Type B pancreatic cell (in vitro differentiated cells): Measurements from ENCODE around the gene RAVER2. TPM values are rescaled to one million over a fixed set of nuclear protein-coding genes. Genes with fewer than 3 reads are reported as not detected.

Source experiments
- DNase-seq: peaks from one replicate; pipeline ENCODE4 v3.0.0; 2021; ENCODE audit warnings: mixed read lengths; ENCODE audit not compliant: unreplicated experiment; ENCODE audit errors: extremely low spot score
- H3K27ac Mint-ChIP-seq: 2 replicates; pipeline ENCODE4 v1.8.0; 2021; ENCODE audit warnings: mild to moderate bottlenecking, mixed read lengths
- H3K27me3 Mint-ChIP-seq: 2 replicates; pipeline ENCODE4 v1.8.0; 2021; ENCODE audit warnings: mixed read lengths
- H3K36me3 Mint-ChIP-seq: 2 replicates; pipeline ENCODE4 v1.8.0; 2021; ENCODE audit warnings: mixed read lengths
- H3K4me1 Mint-ChIP-seq: one replicate; pipeline ENCODE4 v1.8.0; 2021; ENCODE audit warnings: mixed read lengths; ENCODE audit not compliant: unreplicated experiment
- H3K4me3 Mint-ChIP-seq: 2 replicates; pipeline ENCODE4 v1.8.0; 2021; ENCODE audit warnings: mild to moderate bottlenecking, mixed read lengths
- H3K9me3 Mint-ChIP-seq: 2 replicates; pipeline ENCODE4 v1.8.0; 2021; ENCODE audit warnings: mixed read lengths
- CTCF ChIP-seq: fragments of 200-600 bp; sonication (generic); conservative IDR thresholded peaks from 2 replicates; pipeline ENCODE4 v1.5.0; 2021; ENCODE audit warnings: antibody characterized with exemption, mild to moderate bottlenecking
- total RNA-seq: library from RNA; stranded (reverse); gene quantifications from 2 replicates; pipeline ENCODE4 v1.2.1, GENCODE V29; 2021; ENCODE audit warnings: low replicate concordance

RAVER2 gene
- total RNA-seq, 1 donor from 2014 or later = 26.5 TPM

GRCh38 chr1:64750875-64751274, 6.0 kb downstream of the RAVER2 start:
- H3K27me3 Mint-ChIP-seq = no peaks in the 10 kb centered on the region
- no peak overlapping the region for H3K27ac Mint-ChIP-seq
- H3K4me3 Mint-ChIP-seq = no peak overlapping the region
- no peaks in the 10 kb centered on the region for H3K9me3 Mint-ChIP-seq
- TF ChIP-seq CTCF = no peak
- H3K36me3 Mint-ChIP-seq = peaks cover 4% of the 10 kb centered on the region
- peaks cover 35% of the 10 kb centered on the region for H3K4me1 Mint-ChIP-seq
- no peak for DNase-seq

GRCh38 chr1:64754173-64754572, 9.3 kb downstream of the RAVER2 start:
- H3K36me3 Mint-ChIP-seq = peaks cover 23% of the 10 kb centered on the region
- peaks cover 4% of the 10 kb centered on the region for H3K9me3 Mint-ChIP-seq
- no peak for DNase-seq
- no peak for TF ChIP-seq CTCF
- H3K27ac Mint-ChIP-seq = peak overlapping the region; percentile 10
- H3K4me3 Mint-ChIP-seq = no peak overlapping the region
- H3K4me1 Mint-ChIP-seq = peaks cover 22% of the 10 kb centered on the region
- H3K27me3 Mint-ChIP-seq = no peaks in the 10 kb centered on the region

GRCh38 chr1:64755361-64755760, 10.5 kb downstream of the RAVER2 start:
- peak overlapping the region; percentile 35 for H3K4me3 Mint-ChIP-seq
- H3K27ac Mint-ChIP-seq = peak overlapping the region; percentile 75
- no peak for TF ChIP-seq CTCF
- no peak for DNase-seq
- peaks cover 22% of the 10 kb centered on the region for H3K4me1 Mint-ChIP-seq
- H3K27me3 Mint-ChIP-seq = no peaks in the 10 kb centered on the region
- peaks cover 4% of the 10 kb centered on the region for H3K9me3 Mint-ChIP-seq
- H3K36me3 Mint-ChIP-seq = peaks cover 23% of the 10 kb centered on the region

- Mint-ChIP-seq H3K27me3 (no peaks in the 10 kb centered on the region), H3K36me3 (peaks cover 23% of the 10 kb centered on the region), H3K9me3 (peaks cover 4% of the 10 kb centered on the region), H3K4me1 (peaks cover 16% of the 10 kb centered on the region), H3K4me3 (no peak overlapping the region), H3K27ac (no peak overlapping the region)
- no peak for TF ChIP-seq CTCF
- DNase-seq = no peak
These were observed 11.9 kb downstream of the RAVER2 start for GRCh38 chr1:64756770-64757169.

GRCh38 chr1:64757213-64757612, 12.3 kb downstream of the RAVER2 start:
- no peak overlapping the region for H3K27ac Mint-ChIP-seq
- peaks cover 16% of the 10 kb centered on the region for H3K4me1 Mint-ChIP-seq
- peaks cover 4% of the 10 kb centered on the region for H3K9me3 Mint-ChIP-seq
- no peak for TF ChIP-seq CTCF
- no peak overlapping the region for H3K4me3 Mint-ChIP-seq
- no peak for DNase-seq
- H3K36me3 Mint-ChIP-seq = peaks cover 23% of the 10 kb centered on the region
- no peaks in the 10 kb centered on the region for H3K27me3 Mint-ChIP-seq

- H3K4me1 Mint-ChIP-seq = peaks cover 9% of the 10 kb centered on the region
- H3K9me3 Mint-ChIP-seq = peaks cover 4% of the 10 kb centered on the region
These were observed 13.4 kb downstream of the RAVER2 start for GRCh38 chr1:64758233-64758632.

More at GRCh38 chr1:64758233-64758632, 13.4 kb downstream of the RAVER2 start:
- Mint-ChIP-seq H3K27ac (no peak overlapping the region), H3K36me3 (peaks cover 23% of the 10 kb centered on the region), H3K27me3 (no peaks in the 10 kb centered on the region), H3K4me3 (no peak overlapping the region)
- DNase-seq = no peak
- no peak for TF ChIP-seq CTCF
